Measurements from ENCODE around the gene ZNF562. TPM values are rescaled to one million over a fixed set of nuclear protein-coding genes. Genes with fewer than 3 reads are reported as not detected.

Gene ZNF562
- total RNA-seq, 4 donors from 2014 or later: 5.6 to 36.8 (median 17.6) TPM

DNA sequence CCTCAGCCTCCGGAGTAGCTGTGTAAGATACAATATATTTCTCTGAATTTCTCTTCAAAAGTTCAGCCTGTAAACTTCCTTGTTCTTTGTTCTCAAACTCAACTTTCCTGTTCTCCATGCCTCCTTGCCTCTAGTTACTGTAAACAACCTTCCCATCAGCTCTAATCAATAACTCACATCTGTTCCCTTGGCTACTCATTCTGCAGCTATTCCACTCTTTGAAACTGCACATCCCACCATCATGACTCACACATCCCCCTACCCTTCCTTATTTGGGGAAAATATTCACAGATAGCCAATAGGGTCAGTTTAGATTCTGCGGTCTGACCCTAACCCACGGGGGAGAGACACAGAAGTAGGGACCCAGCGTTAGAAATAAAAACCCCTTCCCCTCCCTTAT lies 2.0 kb downstream of the ZNF562 start:
- no peak for TF ChIP-seq EP300 (IDR thresholded peaks at IDR 0.05; ENCODE audit: low read depth)
- no peak for TF ChIP-seq POLR2A (IDR thresholded peaks at IDR 0.05)
- TF ChIP-seq, protein P1, sequence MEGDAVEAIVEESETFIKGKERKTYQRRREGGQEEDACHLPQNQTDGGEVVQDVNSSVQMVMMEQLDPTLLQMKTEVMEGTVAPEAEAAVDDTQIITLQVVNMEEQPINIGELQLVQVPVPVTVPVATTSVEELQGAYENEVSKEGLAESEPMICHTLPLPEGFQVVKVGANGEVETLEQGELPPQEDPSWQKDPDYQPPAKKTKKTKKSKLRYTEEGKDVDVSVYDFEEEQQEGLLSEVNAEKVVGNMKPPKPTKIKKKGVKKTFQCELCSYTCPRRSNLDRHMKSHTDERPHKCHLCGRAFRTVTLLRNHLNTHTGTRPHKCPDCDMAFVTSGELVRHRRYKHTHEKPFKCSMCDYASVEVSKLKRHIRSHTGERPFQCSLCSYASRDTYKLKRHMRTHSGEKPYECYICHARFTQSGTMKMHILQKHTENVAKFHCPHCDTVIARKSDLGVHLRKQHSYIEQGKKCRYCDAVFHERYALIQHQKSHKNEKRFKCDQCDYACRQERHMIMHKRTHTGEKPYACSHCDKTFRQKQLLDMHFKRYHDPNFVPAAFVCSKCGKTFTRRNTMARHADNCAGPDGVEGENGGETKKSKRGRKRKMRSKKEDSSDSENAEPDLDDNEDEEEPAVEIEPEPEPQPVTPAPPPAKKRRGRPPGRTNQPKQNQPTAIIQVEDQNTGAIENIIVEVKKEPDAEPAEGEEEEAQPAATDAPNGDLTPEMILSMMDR (IDR thresholded peaks at IDR 0.05): no peak
- TF ChIP-seq POLR2AphosphoS5 (IDR thresholded peaks at IDR 0.05): no peak
- DNase-seq: no peak
- Histone ChIP-seq H3K36me3 (peaks cover 0 to 24% (median 5%) of the 10 kb centered on the region in 4 donors), H3K9me3 (peaks cover 21 to 25% of the 10 kb centered on the region in 2 donors), H3K4me1 (peaks cover 0 to 18% (median 0%) of the 10 kb centered on the region in 4 donors), H3K27me3 (no peaks in the 10 kb centered on the region), H3K4me3 (no peak overlapping the region), H3K27ac (no peak overlapping the region)
- 95 to 100% methylated on average over 3 to 4 of the region's 4 CpGs for whole genome bisulfite sequencing, 2 donors (ENCODE audit: low coverage in 1 of 2)
- in situ Hi-C loops (cut with MboI; ENCODE audit: low pct_ligation_motif_present in 1 of 4, low pct_unique_long_range_greater_than_20kb in 1 of 4, low sequenced_read_pairs in 3 of 4) (no loop called here), intact Hi-C loops (cut with DNase I; ENCODE audit: low total_unique reads) (no loop called here)

DNA sequence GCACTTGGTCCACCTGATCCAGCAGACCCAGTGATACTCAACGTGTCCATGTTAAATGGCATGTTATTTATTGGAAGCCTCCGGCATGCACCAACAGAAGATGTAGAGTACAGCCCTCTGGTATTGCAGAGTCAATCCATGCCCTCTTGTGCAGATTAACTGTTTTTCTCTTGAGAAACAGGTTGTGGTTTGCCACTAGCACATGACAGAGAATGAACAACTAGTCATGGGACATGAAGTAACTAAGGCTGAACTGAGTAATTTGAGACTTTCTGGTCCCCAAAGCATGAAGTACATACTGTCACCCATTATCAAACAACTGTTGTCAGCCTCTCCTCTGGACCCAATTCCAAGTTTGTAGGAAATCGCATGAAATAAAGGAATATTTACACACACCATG lies 3.2 kb downstream of the ZNF562 start:
- no peak overlapping the region for H3K4me3 ChIP-seq
- H3K27me3 ChIP-seq: no peaks in the 10 kb centered on the region
- intact Hi-C loops (cut with DNase I; ENCODE audit: low total_unique reads): no loop called here
- WGBS, 2 donors (ENCODE audit: low coverage in 1 of 2): 89 to 100% methylated on average over 2 to 3 of the region's 3 CpGs
- H3K9me3 ChIP-seq: peaks cover 27% of the 10 kb centered on the region in 2 donors
- peaks cover 0 to 22% (median 0%) of the 10 kb centered on the region in 4 donors for H3K4me1 ChIP-seq
- in situ Hi-C loops (cut with MboI; ENCODE audit: low pct_ligation_motif_present in 1 of 4, low pct_unique_long_range_greater_than_20kb in 1 of 4, low sequenced_read_pairs in 3 of 4): no loop called here
- no peak for TF ChIP-seq EP300 (IDR thresholded peaks at IDR 0.05; ENCODE audit: low read depth)
- TF ChIP-seq, protein P1 (IDR thresholded peaks at IDR 0.05): no peak
- no peak for DNase-seq
- H3K27ac ChIP-seq: no peak overlapping the region
- H3K36me3 ChIP-seq: peaks cover 0 to 31% (median 5%) of the 10 kb centered on the region in 4 donors

DNA sequence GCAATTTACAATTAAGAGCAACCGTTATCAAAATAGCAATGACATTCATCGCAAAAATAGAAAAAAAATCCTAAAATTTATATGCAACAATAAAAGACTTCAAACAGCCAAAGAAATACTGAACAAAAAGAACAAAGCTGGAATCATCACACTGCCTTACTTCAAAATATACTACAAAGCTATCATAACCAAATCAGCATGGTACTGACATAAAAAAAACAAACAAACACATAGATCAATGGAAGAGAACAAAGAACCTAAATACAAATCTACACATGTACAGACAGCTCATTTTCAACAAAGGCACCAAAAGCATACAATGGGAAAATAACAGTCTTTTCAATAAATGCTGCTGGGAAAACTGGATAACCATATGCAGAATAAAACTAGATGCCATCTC lies 6.4 kb downstream of the ZNF562 start:
- Histone ChIP-seq H3K27me3 (no peaks in the 10 kb centered on the region), H3K27ac (no peak overlapping the region), H3K9me3 (peaks cover 23 to 27% of the 10 kb centered on the region in 2 donors), H3K36me3 (peaks cover 0 to 29% (median 5%) of the 10 kb centered on the region in 4 donors), H3K4me3 (no peak overlapping the region), H3K4me1 (peaks cover 0 to 13% (median 0%) of the 10 kb centered on the region in 4 donors)
- no peak for DNase-seq
- in situ Hi-C loops (cut with MboI; ENCODE audit: low pct_ligation_motif_present in 1 of 4, low pct_unique_long_range_greater_than_20kb in 1 of 4, low sequenced_read_pairs in 3 of 4): no loop called here
- TF ChIP-seq POLR2A (IDR thresholded peaks at IDR 0.05): no peak
- no peak for TF ChIP-seq POLR2AphosphoS5 (IDR thresholded peaks at IDR 0.05)
- no peak for TF ChIP-seq EP300 (IDR thresholded peaks at IDR 0.05; ENCODE audit: low read depth)
- TF ChIP-seq, protein P1 (IDR thresholded peaks at IDR 0.05): no peak
- intact Hi-C loops (cut with DNase I; ENCODE audit: low total_unique reads): no loop called here
- 99 to 100% methylated on average over 2 of the region's 2 CpGs for WGBS, 2 donors (ENCODE audit: low coverage in 1 of 2)

DNA sequence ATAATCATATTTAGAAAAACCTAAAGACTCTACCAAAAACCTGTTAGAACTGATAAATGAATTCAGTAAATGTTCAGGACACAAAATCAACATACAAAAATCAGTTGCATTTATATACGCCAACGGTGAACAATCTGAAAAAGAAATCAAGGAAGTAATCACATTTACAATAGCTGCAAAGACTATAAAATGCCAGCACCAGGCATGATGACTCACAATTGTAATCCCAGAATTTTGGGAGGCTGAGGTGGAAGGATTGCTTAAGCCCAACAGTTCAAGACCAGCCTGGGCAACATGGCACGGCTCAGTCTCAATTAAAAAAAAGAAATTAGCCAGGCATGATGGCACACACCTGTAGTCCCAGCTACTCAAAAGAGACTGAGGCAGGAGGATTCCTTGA lies 7.0 kb downstream of the ZNF562 start:
- intact Hi-C loops (cut with DNase I; ENCODE audit: low total_unique reads) (no loop called here), in situ Hi-C loops (cut with MboI; ENCODE audit: low pct_ligation_motif_present in 1 of 4, low pct_unique_long_range_greater_than_20kb in 1 of 4, low sequenced_read_pairs in 3 of 4) (no loop called here)
- no peak for DNase-seq
- TF ChIP-seq, protein P1 (IDR thresholded peaks at IDR 0.05): no peak
- WGBS, 2 donors (ENCODE audit: low coverage in 1 of 2): 58% methylated on average over 2 to 3 of the region's 3 CpGs
- peaks cover 17 to 21% of the 10 kb centered on the region in 2 donors for H3K9me3 ChIP-seq
- H3K36me3 ChIP-seq: peaks cover 0 to 22% (median 3%) of the 10 kb centered on the region in 4 donors
- H3K27me3 ChIP-seq: no peaks in the 10 kb centered on the region
- H3K27ac ChIP-seq: peak overlapping the region in 3 of 4 donors; percentile 1 to 50 (median 43)
- no peak overlapping the region for H3K4me3 ChIP-seq
- H3K4me1 ChIP-seq: peaks cover 0 to 8% (median 0%) of the 10 kb centered on the region in 4 donors
